HepG2 (cell line): Measurements from ENCODE around the gene SLC38A3. TPM values are rescaled to one million over a fixed set of nuclear protein-coding genes. Genes with fewer than 3 reads are reported as not detected.

Experiments
- IRF9 ChIP-seq: sonication (generic); formaldehyde crosslinking; IDR thresholded peaks from 2 replicates; pipeline ENCODE4 v1.8.0; 2022; ENCODE audit warnings: missing genetic modification reagents, mild to moderate bottlenecking, borderline replicate concordance
- NFYC ChIP-seq: IDR thresholded peaks from 2 replicates; pipeline ENCODE4 v1.6.1; 2016; ENCODE audit warnings: missing genetic modification reagents, missing compliant biosample characterization
- SALL2 ChIP-seq: sonication (generic); formaldehyde crosslinking; IDR thresholded peaks from 2 replicates; pipeline ENCODE4 v1.8.1; 2023; ENCODE audit warnings: mild to moderate bottlenecking, missing genetic modification reagents, inconsistent platforms
- SMARCE1 ChIP-seq: fragments of 450-650 bp; IDR thresholded peaks from 2 replicates; pipeline ENCODE4 v1.6.1; 2017; ENCODE audit warnings: borderline replicate concordance
- SNAPC2 ChIP-seq: sonication (generic); formaldehyde crosslinking; IDR thresholded peaks from 2 replicates; pipeline ENCODE4 v1.8.1; 2022; ENCODE audit warnings: mild to moderate bottlenecking, missing genetic modification reagents
- SNAPC4 ChIP-seq: sonication (generic); formaldehyde crosslinking; IDR thresholded peaks from 2 replicates; pipeline ENCODE4 v1.4.0; 2020; ENCODE audit warnings: mild to moderate bottlenecking, missing genetic modification reagents
- SRSF9 ChIP-seq: fragments of 200-400 bp; formaldehyde crosslinking; IDR thresholded peaks from 2 replicates; pipeline ENCODE4 v1.6.1; 2018; ENCODE audit warnings: borderline replicate concordance, mild to moderate bottlenecking, low read depth, low read length; ENCODE audit not compliant: insufficient read depth, poor library complexity, severe bottlenecking
- THAP7 ChIP-seq: sonication (generic); formaldehyde crosslinking; IDR thresholded peaks from 2 replicates; pipeline ENCODE4 v1.8.1; 2023; ENCODE audit warnings: mild to moderate bottlenecking, missing genetic modification reagents
- TRAFD1 ChIP-seq: sonication (generic); formaldehyde crosslinking; IDR thresholded peaks from 2 replicates; pipeline ENCODE4 v1.5.1; 2020; ENCODE audit warnings: missing genetic modification reagents, mild to moderate bottlenecking, borderline replicate concordance
- ZC3H13 ChIP-seq: sonication (generic); formaldehyde crosslinking; IDR thresholded peaks from 2 replicates; pipeline ENCODE4 v1.8.1; 2023; ENCODE audit warnings: mild to moderate bottlenecking, missing genetic modification reagents, moderate library complexity
- ZMYM3 ChIP-seq: sonication (generic); formaldehyde crosslinking; IDR thresholded peaks from 2 replicates; pipeline ENCODE4 v1.5.1; 2020; ENCODE audit warnings: mild to moderate bottlenecking, missing genetic modification reagents
- ZNF124 ChIP-seq: sonication (generic); formaldehyde crosslinking; IDR thresholded peaks from 2 replicates; pipeline ENCODE4 v1.4.0; 2020; ENCODE audit warnings: missing genetic modification reagents
- ZNF414 ChIP-seq: sonication (generic); formaldehyde crosslinking; IDR thresholded peaks from 2 replicates; pipeline ENCODE4 v1.5.0; 2020; ENCODE audit warnings: missing genetic modification reagents
- ZNF432 ChIP-seq: sonication (generic); formaldehyde crosslinking; IDR thresholded peaks from 2 replicates; pipeline ENCODE4 v1.5.0; 2020; ENCODE audit warnings: missing genetic modification reagents, mild to moderate bottlenecking, borderline replicate concordance
- ZNF567 ChIP-seq: sonication (generic); formaldehyde crosslinking; IDR thresholded peaks from 2 replicates; pipeline ENCODE4 v1.8.1; 2023; ENCODE audit warnings: mild to moderate bottlenecking, missing genetic modification reagents, borderline replicate concordance
- ZNF597 ChIP-seq: sonication (generic); formaldehyde crosslinking; IDR thresholded peaks from 2 replicates; pipeline ENCODE4 v1.5.0; 2020; ENCODE audit warnings: missing genetic modification reagents
- ZNF709 ChIP-seq: sonication (generic); formaldehyde crosslinking; IDR thresholded peaks from 2 replicates; pipeline ENCODE4 v1.5.0; 2020; ENCODE audit warnings: mild to moderate bottlenecking, missing genetic modification reagents
- ZNF841 ChIP-seq: sonication (generic); formaldehyde crosslinking; IDR thresholded peaks from 2 replicates; pipeline ENCODE4 v1.8.1; 2023; ENCODE audit warnings: missing genetic modification reagents, borderline replicate concordance
- polyA plus RNA-seq, 8 experiments: library from polyadenylated mRNA; depleted of rRNA in 3 of 8; stranded (reverse) in 7 of 8; unstranded in 1 of 8; fragments of >200 nt; fragmentation: Illumina TruSeq in 4 of 8; extraction: Trizol in 4 of 8; gene quantifications; 2 replicates each; pipeline versions ENCODE4 v1.2.1 to v1.2.3, GENCODE V29; 2011 to 2016; ENCODE audit warnings: low read depth in 4 of 8, missing spikeins in 1 of 8, mixed read lengths in 1 of 8; ENCODE audit not compliant: insufficient read depth in 1 of 8
- total RNA-seq, 5 experiments: library from RNA; depleted of rRNA; stranded (reverse); fragments of >200 nt; fragmentation: Illumina TruSeq; extraction: Trizol; gene quantifications; 2 replicates each; pipeline ENCODE4 v1.2.3, GENCODE V29; 2016; ENCODE audit warnings: low read depth in 1 of 5

The SLC38A3 gene
- total and polyA plus RNA-seq, 2 of the 13 experiments (the other 11 are each of a cell fraction or from before 2014, with no cell fraction given), result 29.8 to 164 TPM

GRCh38 chr3:50203113-50203808, 1.8 kb upstream of the SLC38A3 start (continued):
- TF ChIP-seq TRAFD1 (0 out of 2 replicates have a peak, but pooled peaks have one; percentile 24), ZNF567 (CRISPR knock-in tag) (no peak), SNAPC2 (CRISPR knock-in tag) (no peak), IRF9 (peak; percentile 53; the same call in 1 of the 2 replicates), ZC3H13 (CRISPR knock-in tag) (no peak), SALL2 (CRISPR knock-in tag) (0 out of 2 replicates have a peak, but pooled peaks have one; percentile 35), ZNF414 (no peak; the same call in 1 of the 2 replicates), SMARCE1 (no peak), ZNF124 (CRISPR knock-in tag) (peak; percentile 75), NFYC (CRISPR knock-in tag) (no peak; the same call in 1 of the 2 replicates), ZNF841 (no peak), THAP7 (CRISPR knock-in tag) (no peak), ZMYM3 (CRISPR knock-in tag) (no peak), SRSF9 (no peak), SNAPC4 (no peak), ZNF432 (CRISPR knock-in tag) (no peak), ZNF709 (CRISPR knock-in tag) (peak; percentile 42; the same call in 1 of the 2 replicates), ZNF597 (CRISPR knock-in tag) (no peak)
